Effector memory CD4-positive, alpha-beta T cell (primary cell): Measurements from ENCODE around the gene SRSF9.
"Not testable (repeated sequence)": the region's sequence is repeated elsewhere in the genome, so short reads cannot be mapped to it uniquely, and the experiment has no call there.

Experiments used
- DNase-seq, 3 donors: peaks; one replicate each; pipeline ENCODE4 v3.0.0-alpha.2; 2020
- H3K27ac ChIP-seq: 2 replicates; pipeline ENCODE4 v1.7.0; 2013; ENCODE audit warnings: mild to moderate bottlenecking, low read length, moderate library complexity; ENCODE audit not compliant: insufficient read depth, poor library complexity, severe bottlenecking
- H3K27me3 ChIP-seq: replicated peaks from 2 replicates; pipeline ENCODE4 v1.7.0; 2013; ENCODE audit warnings: mild to moderate bottlenecking, low read length; ENCODE audit not compliant: insufficient read depth, control insufficient read depth, poor library complexity, severe bottlenecking
- H3K36me3 ChIP-seq: 2 replicates; pipeline ENCODE4 v1.7.0; 2013; ENCODE audit warnings: mild to moderate bottlenecking, low read length, moderate library complexity; ENCODE audit not compliant: control insufficient read depth, insufficient read depth
- H3K4me1 ChIP-seq: 2 replicates; pipeline ENCODE4 v1.7.0; 2013; ENCODE audit warnings: low read length, mild to moderate bottlenecking; ENCODE audit not compliant: control insufficient read depth, insufficient read depth, poor library complexity, severe bottlenecking
- H3K4me3 ChIP-seq: 2 replicates; pipeline ENCODE4 v1.7.0; 2013; ENCODE audit warnings: low read length, low read depth, mild to moderate bottlenecking; ENCODE audit not compliant: insufficient read depth, poor library complexity, severe bottlenecking
- H3K9me3 ChIP-seq: 2 replicates; pipeline ENCODE4 v1.7.0; 2013; ENCODE audit warnings: mild to moderate bottlenecking, low read length, moderate library complexity; ENCODE audit not compliant: control insufficient read depth
- total RNA-seq, 3 donors: gene quantifications; one replicate each; lab custom pipeline; 2026; lab: John Stamatoyannopoulos, UW

Gene SRSF9
- total RNA-seq = 68.3 to 97.5 (median 74.2) reads per million in 3 donors

DNA sequence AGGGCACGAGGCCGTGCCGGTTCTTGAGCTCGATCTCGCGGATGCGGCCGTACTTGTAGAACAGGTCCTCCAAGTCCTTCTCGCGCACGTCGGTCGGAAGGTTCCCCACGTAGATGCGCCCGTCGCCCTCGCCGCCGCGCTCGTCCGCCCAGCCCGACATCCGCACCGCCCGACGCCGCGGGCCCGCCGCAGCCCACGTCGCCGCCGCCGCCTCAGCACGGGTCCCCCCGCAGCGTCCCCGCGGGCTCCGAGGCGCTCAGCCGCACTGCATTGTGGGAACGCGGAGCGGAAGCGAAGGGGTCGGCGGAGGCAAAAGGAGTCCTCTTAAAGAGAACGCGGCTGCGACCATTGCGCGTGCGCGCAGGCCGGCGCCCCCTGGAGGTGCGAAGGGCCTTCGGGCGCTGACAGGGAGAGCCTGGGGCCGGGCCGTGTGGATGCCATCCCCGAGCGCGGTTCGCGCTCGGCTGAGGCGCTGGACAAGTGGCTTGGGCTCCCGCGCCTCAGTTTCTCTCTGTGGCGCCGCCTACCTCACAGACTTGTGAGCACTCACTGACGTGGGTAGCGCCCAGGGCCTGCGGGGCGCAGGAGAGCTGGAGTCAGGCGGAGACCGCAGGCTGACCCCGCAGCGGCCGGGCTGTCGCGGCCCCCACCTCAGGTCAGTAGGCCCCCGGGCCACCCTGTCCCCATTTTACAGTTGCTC lies at the start of gene SRSF9:
SRSF9 (minus strand) TSS at position 299 of the 700 bp plus-strand sequence; CDS start at position 160, 139 bp downstream.
- peaks cover 20% of the 10 kb centered on the region for H3K4me1 ChIP-seq
- H3K9me3 ChIP-seq = no peaks in the 10 kb centered on the region
- H3K27ac ChIP-seq = peak within 1 kb of the TSS; percentile 83
- peak within 1 kb of the TSS; percentile 82 for H3K4me3 ChIP-seq
- H3K27me3 ChIP-seq = no peaks in the 10 kb centered on the region
- peak; percentile 94 to 96 (median 96) for DNase-seq
- H3K36me3 ChIP-seq = peaks cover 13% of the 10 kb centered on the region

DNA sequence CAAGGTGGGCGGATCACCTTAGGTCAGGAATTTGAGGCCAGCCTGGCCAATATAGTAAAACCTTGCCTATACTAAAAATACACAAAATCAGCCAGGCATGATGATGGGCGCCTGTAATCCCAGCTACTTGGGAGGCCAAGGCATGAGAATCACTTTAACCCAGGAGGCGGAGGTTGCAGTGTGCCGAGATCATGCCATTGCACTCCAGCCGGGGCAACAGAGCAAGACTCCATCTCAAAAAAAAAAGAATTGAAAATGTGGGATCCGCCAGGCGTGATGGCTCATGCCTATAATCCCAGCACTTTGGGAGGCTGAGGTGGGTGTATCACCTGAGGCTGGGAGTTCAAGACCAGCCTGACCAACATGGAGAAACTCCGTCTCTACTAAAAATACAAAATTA lies 49.8 kb upstream of the SRSF9 start:
- H3K4me1 ChIP-seq, H3K27ac ChIP-seq, H3K9me3 ChIP-seq, H3K27me3 ChIP-seq, H3K4me3 ChIP-seq, DNase-seq: not testable (repeated sequence)
- H3K36me3 ChIP-seq = peaks cover 11% of the 10 kb centered on the region

DNA sequence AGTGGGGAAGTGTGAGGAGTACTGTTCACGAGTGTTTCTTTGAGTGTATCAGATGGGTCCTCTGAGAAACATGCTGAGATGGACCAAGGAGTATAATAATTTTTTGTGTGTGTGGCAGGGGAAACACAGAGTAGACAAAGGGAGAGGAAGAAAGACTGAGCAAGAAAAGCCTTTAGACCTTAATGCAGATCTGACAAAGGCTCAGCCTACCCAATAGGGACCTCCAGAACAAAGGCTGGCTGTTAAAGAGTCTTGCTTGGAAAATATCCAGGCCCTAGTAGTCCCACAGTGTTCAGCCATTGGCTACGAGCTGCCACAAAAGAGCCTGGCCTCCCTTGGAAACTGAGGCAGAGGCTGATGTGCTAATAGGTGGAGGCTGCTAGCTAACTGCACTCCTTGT lies 45.9 kb upstream of the SRSF9 start:
- Histone ChIP-seq H3K9me3 (no peaks in the 10 kb centered on the region), H3K36me3 (peaks cover 11% of the 10 kb centered on the region), H3K4me1 (no peaks in the 10 kb centered on the region), H3K4me3 (no peak overlapping the region), H3K27ac (no peak overlapping the region), H3K27me3 (no peaks in the 10 kb centered on the region)
- DNase-seq = no peak

DNA sequence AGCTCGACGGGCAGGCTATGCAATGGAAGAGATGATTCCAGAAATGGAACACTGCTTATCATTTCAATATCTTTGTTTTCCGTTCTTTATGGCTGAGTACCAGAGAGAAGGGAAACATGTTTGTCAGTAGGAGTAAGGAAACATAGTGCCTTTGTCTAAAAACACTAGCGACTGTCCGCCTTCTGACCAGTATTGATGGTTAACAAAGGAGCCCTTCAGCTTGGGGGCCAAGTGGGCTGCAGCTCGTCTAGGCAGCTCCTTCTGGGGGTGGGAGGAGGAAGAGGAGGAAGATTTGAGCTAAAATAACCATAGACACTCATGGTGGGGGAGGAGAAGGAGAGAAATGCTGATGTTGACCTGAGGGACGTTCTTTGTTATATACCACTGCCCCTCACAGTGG lies 44.5 kb upstream of the SRSF9 start:
- Histone ChIP-seq H3K27ac (no peak overlapping the region), H3K36me3 (peaks cover 14% of the 10 kb centered on the region), H3K9me3 (no peaks in the 10 kb centered on the region)

DNA sequence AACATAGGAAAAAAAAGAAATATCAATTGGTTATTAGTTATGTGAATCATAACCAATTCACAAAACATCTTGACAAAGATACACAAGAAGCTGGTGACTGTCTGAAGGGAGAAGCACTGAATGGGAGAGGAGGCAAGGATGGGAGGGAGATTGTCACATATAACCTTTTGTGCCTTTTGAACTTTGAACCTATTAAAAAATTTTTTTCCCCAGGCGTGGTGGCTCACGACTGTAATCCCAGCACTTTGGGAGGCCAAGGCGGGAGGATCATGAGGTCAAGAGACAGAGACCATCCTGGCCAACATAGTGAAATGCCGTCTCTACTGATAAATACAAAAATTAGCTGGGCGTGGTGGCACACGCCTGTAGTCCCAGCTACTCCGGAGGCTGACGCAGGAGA lies 39.0 kb upstream of the SRSF9 start:
- Histone ChIP-seq H3K27ac (no peak overlapping the region), H3K9me3 (no peaks in the 10 kb centered on the region), H3K27me3 (no peaks in the 10 kb centered on the region), H3K36me3 (peaks cover 17% of the 10 kb centered on the region), H3K4me1 (no peaks in the 10 kb centered on the region), H3K4me3 (no peak overlapping the region)
- DNase-seq = no peak

More for the DNA sequence above, 44.5 kb upstream of the SRSF9 start:
- Histone ChIP-seq H3K4me3 (no peak overlapping the region), H3K27me3 (no peaks in the 10 kb centered on the region), H3K4me1 (no peaks in the 10 kb centered on the region)
- no peak for DNase-seq

GRCh38 chr12:120504587-120504986 lies 35.0 kb upstream of the SRSF9 start:
- DNase-seq = no peak
- Histone ChIP-seq H3K27ac (no peak overlapping the region), H3K4me1 (no peaks in the 10 kb centered on the region), H3K9me3 (no peaks in the 10 kb centered on the region), H3K36me3 (peaks cover 22% of the 10 kb centered on the region), H3K27me3 (no peaks in the 10 kb centered on the region), H3K4me3 (no peak overlapping the region)

- H3K27ac ChIP-seq = no peak overlapping the region
- H3K27me3 ChIP-seq = no peaks in the 10 kb centered on the region
- H3K4me3 ChIP-seq = no peak overlapping the region
- H3K36me3 ChIP-seq = peaks cover 16% of the 10 kb centered on the region
- H3K4me1 ChIP-seq = peaks cover 12% of the 10 kb centered on the region
- DNase-seq = no peak
- H3K9me3 ChIP-seq = no peaks in the 10 kb centered on the region
Observed at GRCh38 chr12:120500581-120500980, 31.0 kb upstream of the SRSF9 start.

DNA sequence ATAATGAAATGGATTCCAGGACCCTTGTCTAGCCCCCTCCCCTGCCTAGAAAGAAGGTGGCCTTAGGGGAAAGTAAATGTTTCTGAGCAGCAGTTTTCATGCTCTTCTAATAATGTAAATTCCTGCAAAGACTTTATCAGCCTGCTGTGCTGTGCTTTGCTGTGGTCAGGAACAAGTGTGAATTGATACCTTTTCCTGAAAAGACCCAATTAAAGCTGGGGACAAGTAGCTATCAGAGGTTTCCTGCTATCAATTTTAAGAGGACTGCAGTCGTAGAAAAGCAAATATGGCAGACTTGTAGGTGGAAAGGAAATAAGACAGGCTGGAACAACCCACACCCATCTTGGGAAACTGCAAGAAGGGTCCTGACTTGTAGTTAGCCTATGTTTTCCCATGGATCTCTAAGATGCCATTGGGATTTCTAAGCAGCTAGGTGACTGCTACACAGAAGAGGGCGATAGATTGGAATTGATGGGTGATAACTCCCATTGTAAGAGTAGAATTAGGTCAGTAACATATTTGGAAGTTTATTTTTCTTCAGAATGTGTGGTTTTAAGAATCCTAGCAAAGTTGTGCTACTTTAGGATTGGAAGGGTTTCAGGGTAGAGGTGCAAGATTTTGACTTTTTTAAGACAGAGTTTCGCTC lies 29.4 kb upstream of the SRSF9 start:
- no peaks in the 10 kb centered on the region for H3K27me3 ChIP-seq
- DNase-seq = no peak
- H3K4me3 ChIP-seq = no peak overlapping the region
- H3K4me1 ChIP-seq = peaks cover 16% of the 10 kb centered on the region
- H3K9me3 ChIP-seq = no peaks in the 10 kb centered on the region
- H3K36me3 ChIP-seq = peaks cover 9% of the 10 kb centered on the region
- no peak overlapping the region for H3K27ac ChIP-seq

DNA sequence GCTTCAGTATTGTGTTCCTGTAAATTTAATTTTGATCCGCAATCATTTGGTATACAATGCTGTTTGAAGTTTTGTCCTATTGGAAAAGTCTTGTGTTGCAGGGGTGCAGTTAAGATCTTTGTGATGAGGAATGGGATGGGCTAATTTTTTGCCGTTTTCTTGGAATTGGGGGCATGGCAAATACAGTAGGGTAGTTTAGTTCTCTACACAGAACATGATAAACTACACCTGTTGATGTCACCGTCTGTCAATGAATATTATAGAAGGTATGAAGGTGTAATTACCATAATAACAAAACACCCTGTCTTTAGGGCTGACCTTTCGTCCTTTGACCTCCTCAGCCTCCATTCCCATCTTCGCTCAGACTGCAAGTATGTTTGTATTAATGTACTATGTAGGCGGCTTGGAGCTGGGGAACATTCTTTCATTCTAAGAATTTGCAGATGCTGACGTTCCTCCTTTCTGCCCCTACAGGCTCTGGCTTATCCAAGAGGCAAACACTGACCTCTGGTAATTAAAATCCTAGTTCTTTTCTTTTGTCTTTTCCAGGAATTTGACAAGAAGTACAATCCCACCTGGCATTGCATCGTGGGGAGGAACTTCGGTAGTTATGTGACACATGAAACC lies 28.1 kb upstream of the SRSF9 start:
- Histone ChIP-seq H3K27ac (peak overlapping the region; percentile 81), H3K36me3 (no peaks in the 10 kb centered on the region), H3K4me1 (peaks cover 16% of the 10 kb centered on the region), H3K27me3 (no peaks in the 10 kb centered on the region), H3K4me3 (peak overlapping the region; percentile 91), H3K9me3 (no peaks in the 10 kb centered on the region)
- no peak for DNase-seq
